HG02852 (cell line): ENCODE data around the gene PDE3B.
"Not testable (repeated sequence)": the region's sequence is repeated elsewhere in the genome, so short reads cannot be mapped to it uniquely, and the experiment has no call there.

Experiments
- ATAC-seq: cut with Tn5 transposase; IDR thresholded peaks from one replicate; pipeline ENCODE4 v1.9.1; 2021; ENCODE audit warnings: mild to moderate bottlenecking, moderate library complexity; ENCODE audit not compliant: unreplicated experiment

The PDE3B gene

GRCh38 chr11:14673824-14674405, 30.3 kb downstream of the PDE3B start:
- ATAC-seq: no peak

DNA sequence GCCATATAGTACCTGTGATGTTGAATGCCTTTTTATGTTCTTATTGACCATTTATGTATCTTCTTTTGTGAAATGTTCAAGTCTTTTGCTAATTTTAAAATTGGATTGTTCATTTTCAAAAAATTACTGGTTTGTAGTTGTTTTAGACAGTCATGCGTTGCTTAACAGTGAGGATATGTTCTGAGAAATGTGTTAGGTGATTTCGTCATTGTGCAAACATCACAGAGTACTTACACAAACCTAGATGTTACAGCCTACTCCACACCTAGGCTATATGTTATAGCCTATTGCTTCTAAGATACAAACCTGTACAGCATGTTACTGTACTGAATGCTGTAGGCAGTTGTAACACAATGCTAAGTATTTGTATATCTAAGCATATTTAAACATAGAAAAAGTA, 32.5 kb downstream of the PDE3B start:
- ATAC-seq: no peak

DNA sequence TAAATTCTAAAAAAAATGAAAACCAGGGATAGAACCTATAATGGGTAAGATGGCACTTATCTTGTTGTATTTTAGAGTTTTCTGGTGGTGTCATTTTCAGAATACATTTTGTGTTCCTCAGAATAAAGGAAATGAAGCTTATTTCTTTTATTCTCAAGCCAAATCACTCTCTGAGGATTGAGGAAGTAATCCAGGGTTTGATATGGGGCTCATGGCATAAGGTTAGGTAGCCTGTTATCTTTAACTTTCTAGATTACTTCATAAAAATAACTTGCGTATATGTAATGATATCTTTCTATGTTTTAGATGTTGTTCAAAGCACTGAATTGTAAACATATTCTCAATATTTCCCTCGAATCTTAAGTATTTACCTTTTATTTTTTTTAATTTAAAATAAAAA, 33.5 kb downstream of the PDE3B start:
- ATAC-seq: no peak

DNA sequence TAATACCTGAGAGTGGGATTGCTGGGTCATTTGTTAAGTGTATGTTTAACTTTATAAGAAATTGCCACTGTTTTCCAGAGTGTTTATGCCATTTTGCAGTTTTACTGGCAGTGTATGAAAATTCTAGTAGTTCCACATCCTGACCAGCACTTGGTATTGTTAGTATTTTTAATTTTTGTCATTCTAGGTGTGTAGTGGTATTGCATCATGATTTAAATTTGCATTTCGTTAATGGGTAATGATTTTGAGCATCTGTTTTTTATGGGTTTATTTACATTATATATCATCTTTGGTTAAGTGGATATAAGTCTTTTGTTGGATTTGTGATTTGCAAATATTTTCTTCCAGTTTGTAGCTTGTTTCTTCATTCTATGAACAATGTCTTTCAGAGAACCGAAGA, 34.7 kb downstream of the PDE3B start:
- ATAC-seq: no peak

DNA sequence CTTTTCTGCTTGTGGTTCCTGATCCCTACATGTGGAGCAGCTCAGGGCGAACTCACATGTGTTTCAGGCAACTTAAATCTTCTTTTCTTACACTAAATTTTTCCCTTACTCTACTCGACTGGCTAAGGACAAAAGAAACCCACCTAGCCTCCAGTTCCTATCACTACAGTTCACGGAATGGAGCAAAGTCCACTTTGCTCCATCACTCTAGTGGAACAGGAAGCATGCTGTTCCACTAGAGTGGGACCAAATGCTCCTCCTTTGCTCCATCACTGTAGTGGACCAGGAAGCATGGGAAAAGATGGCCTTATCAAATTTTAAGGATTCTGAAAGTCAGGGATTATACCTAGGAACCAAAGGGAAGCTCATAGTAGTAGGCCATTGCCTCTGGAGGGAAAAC, 36.1 kb downstream of the PDE3B start:
- ATAC-seq: no peak

- not testable (repeated sequence) for ATAC-seq
Observed at GRCh38 chr11:14684234-14684915, 40.8 kb downstream of the PDE3B start.

DNA sequence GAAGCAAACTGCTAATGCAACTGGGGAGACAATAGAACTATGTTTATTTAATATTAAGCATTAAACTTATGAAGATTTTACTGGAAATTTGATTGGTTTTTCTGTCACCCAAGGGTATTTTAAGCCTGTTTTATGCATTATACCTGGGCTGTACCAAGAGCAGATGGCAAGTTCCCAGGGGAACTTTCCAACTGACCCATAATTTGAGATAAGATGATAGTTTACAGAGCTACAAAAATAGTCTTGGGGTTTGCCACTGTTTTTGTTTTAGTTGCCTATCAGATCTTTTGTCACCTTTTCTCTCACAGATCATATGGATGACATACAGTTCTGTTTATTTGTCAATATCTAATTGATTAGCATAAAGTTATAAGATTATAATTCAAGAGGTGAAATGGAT, 43.9 kb downstream of the PDE3B start:
- no peak for ATAC-seq

GRCh38 chr11:14687943-14688627, 44.5 kb downstream of the PDE3B start:
- no peak for ATAC-seq

- ATAC-seq: not testable (repeated sequence)
Observed at GRCh38 chr11:14695656-14696055, 52.1 kb downstream of the PDE3B start.

DNA sequence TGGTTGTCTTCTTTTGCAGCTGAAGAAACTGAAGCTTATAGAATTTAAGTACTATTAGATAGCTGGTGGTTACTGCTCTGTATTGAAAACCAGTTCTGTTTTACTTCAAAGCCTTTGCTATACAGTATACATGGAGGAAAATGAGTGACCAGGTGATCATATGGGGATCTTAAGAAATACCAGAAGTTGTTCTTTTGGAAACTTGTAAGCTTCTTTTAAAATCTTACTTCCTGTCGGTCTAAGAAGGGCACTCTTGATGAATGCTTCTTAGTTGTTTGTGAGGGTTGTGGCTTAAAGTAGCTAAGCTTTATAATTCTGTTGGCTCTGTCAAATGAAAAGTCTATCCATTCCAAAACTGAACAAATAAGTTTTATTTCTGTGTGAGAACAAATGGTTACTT, 55.2 kb downstream of the PDE3B start:
- no peak for ATAC-seq

- no peak for ATAC-seq
Observed at GRCh38 chr11:14700593-14700992, 57.0 kb downstream of the PDE3B start.

DNA sequence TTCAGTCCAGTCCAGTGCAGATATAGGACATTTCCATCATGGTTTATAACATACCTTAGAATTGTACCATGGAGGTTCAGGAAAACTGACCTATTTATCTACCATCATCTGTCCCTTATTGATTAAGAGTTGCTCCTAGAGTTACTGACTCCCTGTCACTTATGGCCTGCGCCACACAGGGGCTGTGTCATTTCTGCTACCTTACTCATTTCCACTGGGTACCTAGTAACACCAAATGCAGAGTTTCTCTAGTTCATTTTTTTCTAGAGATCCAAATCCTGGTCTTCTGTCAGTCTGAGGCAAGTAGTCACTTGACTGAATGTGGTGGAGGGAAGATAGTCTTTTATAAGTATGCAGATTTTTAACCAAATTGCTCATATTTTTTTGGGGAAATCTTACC, 59.2 kb downstream of the PDE3B start:
- no peak for ATAC-seq

DNA sequence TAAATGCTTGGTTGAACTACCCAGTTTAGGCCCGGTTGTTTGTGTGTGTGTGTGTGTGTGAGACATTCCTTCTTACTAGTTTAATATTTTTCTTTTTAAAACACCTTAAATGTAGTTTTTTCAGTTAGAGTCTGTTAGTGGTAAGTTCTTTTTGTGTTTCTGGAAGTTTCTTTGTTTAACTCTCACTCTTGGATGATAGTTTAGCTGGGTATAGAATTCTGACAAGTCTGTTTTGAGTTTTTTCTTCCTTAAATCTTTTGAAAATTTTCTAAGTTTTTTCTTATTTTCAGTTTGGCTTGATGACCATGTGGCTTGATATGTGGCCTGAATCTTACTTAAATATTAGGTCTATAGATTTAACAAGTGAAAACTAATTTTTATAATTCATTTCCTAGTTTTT, 60.1 kb downstream of the PDE3B start:
- ATAC-seq: no peak

DNA sequence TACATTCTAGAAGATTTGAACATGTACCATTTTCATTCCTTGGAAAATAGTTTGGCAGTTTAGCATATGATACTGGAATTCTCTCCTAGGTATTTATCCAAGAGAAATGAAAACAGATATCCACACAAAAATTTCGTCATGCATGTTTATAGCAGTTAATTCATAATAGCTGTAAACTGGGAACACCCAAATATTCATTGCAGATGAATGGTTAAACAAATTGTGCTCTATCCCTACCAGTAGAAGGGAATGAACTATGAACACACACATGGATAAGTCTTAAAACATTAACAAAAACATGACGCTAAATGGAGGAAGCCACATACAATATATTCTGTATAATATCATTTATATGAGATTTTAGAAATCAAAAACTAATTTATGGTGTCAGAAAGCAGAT, 61.5 kb downstream of the PDE3B start:
- no peak for ATAC-seq

DNA sequence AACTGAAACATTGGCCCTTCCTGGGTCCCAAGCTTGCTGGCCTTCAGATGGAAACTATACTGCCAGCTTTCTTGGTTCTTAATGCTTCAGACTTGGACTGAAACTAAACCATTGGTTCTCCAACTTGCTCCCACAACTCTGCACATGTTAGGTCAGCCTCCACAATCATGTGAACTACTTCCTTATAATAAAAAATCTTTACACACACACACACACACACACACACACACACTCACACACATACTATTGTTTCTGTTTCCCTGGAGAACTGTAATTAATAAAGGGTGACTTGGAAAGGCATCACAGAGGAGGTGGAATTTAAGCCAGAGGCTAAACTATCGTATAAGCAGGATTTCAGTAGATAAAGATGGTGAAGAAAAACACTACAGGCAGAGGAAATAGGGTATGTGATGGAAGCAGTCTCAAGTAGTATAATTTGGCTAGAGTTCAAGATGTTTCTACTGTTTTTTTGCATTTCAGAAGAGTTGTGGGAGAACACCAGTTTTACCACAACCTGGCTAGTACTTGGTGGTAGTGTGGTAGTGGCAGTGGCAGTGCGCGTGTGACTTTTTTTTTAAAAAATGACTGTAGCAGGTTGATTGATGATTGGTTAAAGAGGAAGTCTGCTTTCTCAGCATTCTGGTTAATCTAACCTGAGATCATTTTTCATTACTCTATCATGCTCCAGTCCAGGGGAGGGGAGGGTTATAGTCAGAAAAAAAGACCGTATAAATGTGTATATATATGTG, 70.1 kb downstream of the PDE3B start:
- no peak for ATAC-seq

DNA sequence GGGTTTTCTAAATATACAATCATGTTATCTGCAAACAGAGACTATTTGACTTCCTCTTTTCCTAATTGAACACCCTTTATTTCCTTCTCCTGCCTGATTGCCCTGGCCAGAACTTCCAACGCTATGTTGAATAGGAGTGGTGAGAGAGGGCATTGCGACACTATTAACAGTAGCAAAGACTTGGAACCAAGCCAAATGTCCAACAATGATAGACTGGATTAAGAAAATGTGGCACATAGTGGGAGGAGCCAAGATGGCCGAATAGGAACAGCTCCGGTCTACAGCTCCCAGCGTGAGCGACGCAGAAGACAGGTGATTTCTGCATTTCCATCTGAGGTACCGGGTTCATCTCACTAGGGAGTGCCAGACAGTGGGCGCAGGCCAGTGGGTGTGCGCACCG, 72.1 kb downstream of the PDE3B start:
- not testable (repeated sequence) for ATAC-seq

DNA sequence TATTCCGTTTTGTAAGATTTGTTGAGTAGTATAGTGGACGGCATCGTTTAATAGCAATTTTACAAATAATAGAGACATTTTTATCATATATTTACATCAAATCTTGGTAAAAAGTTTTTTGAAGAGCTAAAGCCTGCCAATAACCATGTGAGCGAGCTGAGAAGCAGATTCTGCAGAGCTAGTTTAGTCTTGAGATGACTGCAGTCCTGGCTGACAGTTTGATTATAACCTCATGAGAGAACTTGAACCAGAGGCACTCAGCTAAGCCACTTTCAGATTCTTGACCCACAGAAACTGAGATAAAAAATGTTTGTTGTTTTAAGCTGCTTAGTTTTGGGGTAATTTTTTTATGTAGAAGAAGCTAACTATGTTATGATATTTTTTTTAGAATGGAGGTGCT, 78.9 kb downstream of the PDE3B start:
- ATAC-seq: no peak

DNA sequence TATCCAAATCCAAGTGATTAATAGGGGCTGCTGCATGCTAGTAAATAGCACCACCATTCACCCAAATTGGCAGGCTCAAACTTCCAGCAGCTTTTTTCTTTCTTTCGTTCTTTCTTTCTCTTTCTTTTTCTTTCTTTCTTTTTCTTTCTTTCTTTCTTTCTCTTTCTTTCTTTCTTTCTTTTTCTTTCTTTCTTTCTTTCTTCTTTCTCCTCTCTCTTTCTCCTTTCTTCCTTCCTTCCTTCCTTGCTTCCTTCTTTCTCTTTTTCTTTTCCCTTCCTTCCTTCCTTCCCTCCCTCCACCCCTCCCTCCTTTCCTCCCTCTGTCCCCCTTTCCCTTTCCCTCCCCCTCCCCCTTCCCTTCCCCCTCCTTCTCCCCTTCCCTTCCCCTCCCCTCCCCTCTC, 81.5 kb downstream of the PDE3B start:
- ATAC-seq: no peak

DNA sequence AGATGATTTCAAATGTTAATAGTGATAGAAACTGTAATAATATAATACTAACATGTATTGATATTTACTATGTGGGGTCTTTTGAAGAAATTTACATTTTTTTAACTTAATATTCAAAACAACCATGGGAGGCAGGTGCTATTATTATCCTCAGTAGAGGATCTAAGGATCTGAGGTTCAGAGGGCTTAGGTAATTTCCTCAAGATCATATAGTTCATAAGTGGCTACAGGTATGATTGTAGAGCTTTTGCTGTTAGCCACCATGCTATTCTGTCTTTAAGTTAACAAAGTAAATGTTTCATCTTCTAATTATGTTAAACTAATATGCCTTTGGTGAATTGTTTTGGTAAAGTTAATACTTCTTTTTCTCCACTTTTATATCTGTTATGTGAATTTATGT, 83.6 kb downstream of the PDE3B start:
- ATAC-seq: no peak

GRCh38 chr11:14727746-14728145, 84.1 kb downstream of the PDE3B start:
- ATAC-seq: no peak

GRCh38 chr11:14740539-14740938, 96.9 kb downstream of the PDE3B start:
- not testable (repeated sequence) for ATAC-seq

DNA sequence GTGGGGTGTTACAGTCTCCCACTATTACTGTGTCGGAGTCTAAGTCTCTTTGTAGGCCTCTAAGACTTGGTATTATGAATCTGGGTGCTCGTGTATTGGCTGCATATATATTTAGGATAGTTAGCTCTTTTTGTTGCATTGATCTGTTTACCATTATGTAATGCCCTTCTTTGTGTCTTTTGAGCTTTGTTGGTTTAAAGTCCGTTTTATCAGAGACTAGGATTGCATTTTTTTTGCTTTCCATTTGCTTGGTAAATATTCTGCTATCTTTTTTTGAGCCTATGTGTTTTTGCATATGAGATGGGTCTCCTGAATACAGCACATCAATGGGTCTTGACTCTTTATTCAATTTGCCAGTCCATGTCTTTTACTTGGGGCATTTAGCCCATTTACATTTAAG, 97.6 kb downstream of the PDE3B start:
- no peak for ATAC-seq
